ENCODE data around the gene ANTXR2.
"Not testable (repeated sequence)": the region's sequence is repeated elsewhere in the genome, so short reads cannot be mapped to it uniquely, and the experiment has no call there.

The ANTXR2 gene

DNA sequence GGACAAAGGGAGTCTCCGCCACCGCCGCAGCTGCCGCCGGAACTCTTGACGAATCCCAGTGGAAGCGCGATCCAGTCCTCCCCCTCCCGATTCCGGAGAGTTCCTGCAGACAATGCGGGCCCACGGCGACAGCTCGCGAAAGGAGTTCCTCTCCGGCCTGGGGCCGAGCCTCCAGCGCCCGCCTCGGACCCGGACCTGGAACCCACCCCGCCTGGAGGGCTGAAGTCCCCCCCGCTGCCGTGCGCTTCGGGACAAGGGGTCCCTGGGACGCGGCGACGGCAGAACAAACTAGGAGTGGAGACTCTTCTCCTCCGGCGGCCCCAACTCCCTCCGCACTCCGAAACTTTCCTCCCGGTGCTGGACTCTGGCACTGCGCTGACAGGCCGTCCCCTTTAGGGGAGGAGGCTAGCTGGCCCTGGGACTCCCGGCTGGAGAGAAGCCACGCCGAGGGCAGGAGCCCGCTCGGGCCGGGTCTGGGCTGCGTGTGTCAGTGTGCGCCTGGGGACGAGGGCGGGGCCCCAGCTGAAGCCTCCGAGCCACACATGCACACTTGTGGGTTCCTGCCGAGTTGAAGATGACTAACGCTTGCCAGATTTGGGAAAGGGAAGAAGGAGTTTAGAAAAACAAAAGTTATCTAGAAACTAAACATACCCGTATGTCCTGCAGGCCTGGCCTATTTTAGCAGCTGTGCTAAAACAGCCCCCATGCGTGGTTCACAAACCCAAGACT, at the start of gene ANTXR2:
Gene ANTXR2 (minus strand): TSS at position 486 of the 729 bp plus-strand sequence. CDS start 669 bp downstream, outside the sequence.
- DNase-seq = peak; percentile 65

DNA sequence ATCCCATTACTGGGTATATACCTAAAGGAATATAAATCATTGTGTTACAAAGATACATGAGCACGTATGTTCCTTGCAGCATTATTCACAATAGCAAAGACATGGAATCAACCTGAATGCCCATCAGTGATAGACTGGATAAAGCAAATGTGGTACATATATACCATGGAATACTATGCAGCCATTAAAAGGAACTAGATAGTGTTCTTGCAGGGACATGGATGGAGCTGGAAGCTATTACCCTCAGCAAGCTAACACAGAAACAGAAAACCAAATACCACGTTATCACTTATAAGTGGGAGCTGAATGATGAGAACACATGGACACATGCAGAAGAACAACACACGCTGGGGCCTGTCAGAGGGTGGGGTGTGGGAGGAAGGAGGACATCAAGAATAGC, 48.8 kb upstream of the ANTXR2 start:
- DNase-seq = not testable (repeated sequence)

DNA sequence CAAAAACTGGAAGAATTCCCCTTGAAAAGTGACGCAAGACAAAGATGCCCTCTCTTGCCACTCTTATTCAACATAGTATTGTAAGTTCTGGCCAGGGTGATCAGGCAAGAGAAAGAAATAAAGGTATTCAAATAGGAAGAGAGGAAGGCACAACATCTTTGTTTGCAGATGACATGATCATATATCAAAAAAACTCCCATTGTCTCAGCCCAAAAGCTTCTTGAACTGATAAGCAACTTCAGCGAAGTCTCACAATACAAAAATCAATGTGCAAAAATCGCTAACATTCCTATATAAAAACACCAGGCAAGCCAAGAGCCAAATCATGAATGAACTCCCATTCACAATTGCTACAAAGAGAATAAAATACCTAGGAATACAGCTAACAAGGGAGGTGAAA, 46.6 kb upstream of the ANTXR2 start:
- not testable (repeated sequence) for DNase-seq

DNA sequence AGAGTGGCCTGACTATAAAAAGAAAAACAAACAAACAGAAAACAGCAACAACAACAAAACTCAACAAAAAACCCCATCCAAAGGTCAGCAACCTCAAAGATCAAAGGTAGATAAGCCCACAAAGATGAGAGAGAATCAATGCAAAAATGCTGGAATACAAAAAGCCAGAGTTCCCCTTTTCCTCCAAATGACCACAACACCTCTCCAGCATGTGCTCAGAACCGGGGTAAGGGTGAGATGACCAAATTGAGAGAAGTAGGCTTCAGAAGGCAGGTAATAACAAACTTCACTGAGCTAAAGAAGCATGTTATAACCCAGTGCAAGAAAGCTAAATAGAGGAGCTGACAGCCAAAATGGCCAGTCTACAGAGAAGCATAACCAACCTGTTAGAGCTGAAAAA, 43.5 kb upstream of the ANTXR2 start:
- DNase-seq = no peak

GRCh38 chr4:80115368-80116181, 42.5 kb upstream of the ANTXR2 start:
- no peak for DNase-seq

DNA sequence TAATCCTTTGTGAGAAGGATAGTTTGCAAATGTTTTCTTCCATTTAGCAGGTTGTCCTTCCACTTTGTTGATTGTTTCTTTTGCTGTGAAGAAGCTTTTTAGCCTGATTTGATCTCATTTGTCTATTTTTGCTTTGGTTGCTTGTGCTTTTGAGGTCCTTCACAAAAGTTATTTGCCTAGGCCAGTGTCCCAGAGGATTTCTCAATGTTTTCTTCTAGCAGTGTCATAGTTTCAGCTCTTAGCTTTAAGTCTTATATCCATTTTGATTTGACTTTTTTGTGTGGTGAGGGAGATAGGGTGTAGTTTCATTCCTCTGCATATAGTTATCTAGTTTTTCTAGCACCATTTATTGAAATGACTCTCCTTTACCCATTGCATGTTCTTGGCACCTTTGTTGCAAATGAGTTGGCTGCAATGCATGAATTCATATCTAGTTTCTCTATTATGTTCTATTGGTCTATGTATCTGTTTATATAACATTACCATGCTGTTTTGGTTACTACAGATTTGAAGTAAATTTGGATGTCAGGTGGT, 41.8 kb upstream of the ANTXR2 start:
- DNase-seq = no peak

DNA sequence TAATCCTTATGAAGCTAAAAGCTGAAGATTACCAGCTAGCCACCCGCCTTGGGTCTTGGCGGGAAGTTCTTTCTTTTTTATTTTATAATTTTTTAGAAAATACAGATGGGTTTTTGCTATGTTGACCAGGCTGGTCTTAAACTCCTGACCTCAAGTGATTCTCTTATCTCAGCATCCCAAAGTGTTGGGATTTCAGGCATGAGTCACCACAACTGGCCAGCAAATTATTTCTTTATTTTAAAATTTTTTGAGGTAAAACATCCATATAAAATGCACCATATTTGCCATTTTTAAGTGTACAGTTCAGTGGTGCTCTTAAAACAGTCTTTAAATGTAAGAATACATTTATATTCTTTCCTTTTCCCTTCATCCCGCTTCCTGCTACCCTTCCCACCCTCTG, 40.6 kb upstream of the ANTXR2 start:
- DNase-seq = no peak

DNA sequence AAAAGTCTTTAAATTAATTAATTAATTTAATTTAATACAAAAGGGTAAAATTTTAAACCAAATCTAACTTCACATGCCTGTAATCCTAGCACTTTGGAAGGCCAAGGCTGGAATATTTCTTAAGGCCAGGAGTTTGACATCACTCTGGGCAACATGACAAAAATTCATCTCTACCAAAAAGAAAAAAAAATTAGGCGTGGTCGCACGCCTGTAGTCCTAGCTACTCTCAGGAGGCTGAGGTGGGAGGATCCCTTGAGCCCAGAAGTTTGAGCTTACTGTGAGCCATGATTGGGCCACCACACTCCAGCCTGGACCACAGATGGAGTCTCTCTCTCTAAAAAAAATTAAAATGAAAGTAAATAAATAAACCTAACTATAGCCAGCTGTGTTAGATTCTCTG, 39.2 kb upstream of the ANTXR2 start:
- DNase-seq = no peak

DNA sequence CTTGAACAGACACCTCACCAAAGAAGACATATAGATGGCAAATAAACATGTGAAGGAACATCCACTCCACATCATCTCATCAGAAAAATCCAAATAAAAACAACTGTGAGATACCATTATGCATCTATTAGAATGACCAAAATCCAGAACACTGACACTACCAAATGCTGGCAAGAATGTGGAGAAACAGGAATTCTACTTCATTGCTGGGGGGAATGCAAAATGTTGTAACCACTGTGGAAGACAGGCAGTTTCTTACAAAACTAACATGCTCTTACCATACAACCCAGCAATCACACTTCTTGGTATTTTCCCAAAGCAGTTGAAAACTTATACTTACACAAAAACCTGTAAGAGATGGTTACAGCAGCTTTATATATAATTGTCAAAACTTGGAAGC, 38.2 kb upstream of the ANTXR2 start:
- no peak for DNase-seq

GRCh38 chr4:80107374-80107773, 34.3 kb upstream of the ANTXR2 start:
- no peak for DNase-seq

GRCh38 chr4:80104927-80105326, 31.9 kb upstream of the ANTXR2 start:
- no peak for DNase-seq

DNA sequence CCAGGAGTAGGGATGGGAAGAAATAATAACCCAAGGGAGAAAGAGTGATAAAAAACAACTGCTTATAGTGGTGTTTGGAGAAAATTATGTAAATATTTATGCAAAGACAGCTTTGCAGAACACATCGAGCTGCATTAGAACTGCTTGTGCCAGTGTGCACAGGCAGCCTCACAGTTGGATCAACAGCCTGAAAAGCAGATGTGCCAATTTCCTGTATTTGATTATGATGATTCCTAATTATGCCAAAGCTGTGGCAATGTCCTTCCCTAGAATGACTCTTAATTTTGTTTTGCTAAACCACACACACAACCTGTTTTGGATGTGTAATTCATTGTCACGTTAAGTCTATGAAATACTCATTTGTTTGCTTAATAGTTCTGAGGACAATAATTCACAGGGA, 30.6 kb upstream of the ANTXR2 start:
- DNase-seq = no peak

DNA sequence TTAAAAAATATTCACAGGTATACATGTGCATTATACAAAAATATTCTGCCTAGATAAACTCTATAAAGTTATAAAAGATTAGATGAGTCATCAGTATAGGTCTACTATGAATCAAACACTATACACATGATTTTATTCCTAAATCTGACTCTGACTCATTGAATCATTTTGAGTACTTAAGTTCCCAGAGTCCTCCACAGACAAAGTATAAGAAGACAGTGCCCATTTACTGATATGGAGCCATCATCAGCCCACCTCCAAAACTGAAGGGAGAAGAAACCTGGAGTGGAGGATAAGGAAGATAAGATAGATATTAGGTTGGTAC, 28.7 kb upstream of the ANTXR2 start:
- no peak for DNase-seq

- no peak for DNase-seq
These were observed 28.2 kb upstream of the ANTXR2 start for GRCh38 chr4:80101071-80101791.

DNA sequence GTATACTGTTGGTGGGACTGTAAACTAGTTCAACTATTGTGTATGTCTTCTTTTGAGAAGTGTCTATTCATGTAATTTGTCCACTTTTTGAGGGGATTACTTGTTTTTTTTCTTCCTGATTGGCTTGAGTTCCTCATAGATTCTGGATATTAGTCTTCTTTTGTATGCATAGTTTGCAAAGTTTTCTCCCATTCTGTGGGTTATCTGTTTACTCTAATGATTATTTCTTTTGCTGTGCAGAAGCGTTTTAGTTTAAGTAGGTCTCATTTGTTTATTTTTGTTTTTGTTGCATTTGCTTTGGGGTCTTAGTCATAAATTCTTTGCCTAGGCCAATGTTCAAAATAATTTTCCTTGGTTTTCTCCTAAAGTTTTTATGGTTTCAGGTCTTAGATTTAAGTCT, 26.6 kb upstream of the ANTXR2 start:
- DNase-seq = no peak

- no peak for DNase-seq
These were observed 25.6 kb upstream of the ANTXR2 start for GRCh38 chr4:80098635-80099034.

GRCh38 chr4:80097400-80098177, 24.6 kb upstream of the ANTXR2 start:
- DNase-seq = no peak

GRCh38 chr4:80096175-80096850, 23.3 kb upstream of the ANTXR2 start:
- no peak for DNase-seq

- no peak for DNase-seq
These were observed 21.2 kb upstream of the ANTXR2 start for GRCh38 chr4:80094191-80094590.

DNA sequence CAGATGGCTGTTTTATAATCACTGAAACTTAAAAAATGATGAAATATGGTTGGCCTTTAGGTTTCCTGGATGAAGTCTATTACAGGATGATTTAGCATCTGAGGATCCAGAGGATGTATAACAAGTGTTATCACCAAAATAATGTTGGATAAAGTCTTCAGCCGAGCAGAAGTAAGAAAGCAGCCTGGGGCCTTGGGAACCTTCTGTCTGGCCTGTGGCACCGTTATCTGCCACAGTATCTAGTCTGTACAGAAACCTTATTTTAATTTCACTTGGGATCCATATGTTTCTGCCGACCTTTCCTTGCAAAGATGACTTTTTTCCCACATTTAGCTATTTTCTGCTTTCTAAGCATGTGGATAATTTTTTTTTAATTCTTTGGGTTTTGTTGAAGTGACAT, 20.5 kb upstream of the ANTXR2 start:
- no peak for DNase-seq

DNA sequence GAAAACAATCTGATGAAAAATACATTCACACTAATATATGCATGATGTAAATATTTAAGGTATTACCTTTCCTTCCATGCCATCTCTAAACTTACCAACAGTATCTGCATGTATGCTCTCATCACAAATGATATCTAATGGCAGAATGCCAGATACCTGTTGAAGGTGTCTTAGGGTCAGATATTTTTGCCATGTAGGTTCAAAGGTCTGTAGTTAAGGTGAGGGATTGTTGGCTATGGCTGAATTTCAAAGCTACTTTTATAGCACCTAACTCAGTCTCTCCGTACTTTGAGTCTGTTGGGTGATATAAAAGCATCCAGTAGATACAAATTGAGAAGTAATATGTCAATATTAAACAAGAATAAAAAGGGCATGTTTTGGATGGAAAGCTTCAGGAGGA, 19.8 kb upstream of the ANTXR2 start:
- no peak for DNase-seq

GRCh38 chr4:80092088-80092487, 19.1 kb upstream of the ANTXR2 start:
- DNase-seq = no peak
